Peyer's patch (tissue), 4 donors: ENCODE data around the gene CBLN1.

Source experiments
- CTCF ChIP-seq, 6 experiments: fragments of 450-650 bp in 4 of 6; fragments of 200-600 bp in 2 of 6; sonication (generic) in 1 of 6; IDR thresholded peaks; one replicate each; pipeline ENCODE4 v1.5.1; 2017 to 2019; ENCODE audit warnings: antibody characterized with exemption in 6 of 6, mild to moderate bottlenecking in 3 of 6, moderate library complexity in 1 of 6
- POLR2A ChIP-seq, 2 donors: fragments of 450-650 bp; IDR thresholded peaks; one replicate each; pipeline ENCODE4 v1.5.1; 2017; ENCODE audit warnings: antibody characterized with exemption in 2 of 2, mild to moderate bottlenecking in 2 of 2, moderate library complexity in 2 of 2

- TF ChIP-seq POLR2A (IDR thresholded peaks at IDR 0.05) (no peak), CTCF (IDR thresholded peaks at IDR 0.05) (no peak)
Measured at GRCh38 chr16:49260253-49260652, 21.4 kb downstream of the CBLN1 start.
